HEK293 (cell line): Measurements from ENCODE around the gene HDGF.
A peak's percentile ranks its signal among the peaks of the same experiment; 100 is the strongest.

Experiments used
- CTCF ChIA-PET: fragments of 350-600 bp; formaldehyde crosslinking; extraction: SDS; loops from one replicate; lab custom pipeline; 2021; ENCODE audit warnings: antibody characterized with exemption; lab: Yijun Ruan, JAX
- POLR2A ChIA-PET: fragments of 300-600 bp; formaldehyde crosslinking; extraction: SDS; loops from one replicate; lab custom pipeline; 2020; ENCODE audit warnings: antibody characterized with exemption, inconsistent platforms; lab: Yijun Ruan, JAX
- H3K27ac ChIP-seq: fragments of 200-500 bp; sonication (Bioruptor generic); 2 replicates; pipeline ENCODE4 v1.5.1; 2014; ENCODE audit warnings: low read depth, low read length, control low read depth, inconsistent platforms; ENCODE audit errors: extremely low read depth
- H3K36me3 ChIP-seq, 2 experiments: fragments of 200-500 bp in 1 of 2; sonication (Bioruptor generic) in 1 of 2; 1 replicate in 1 of 2; 2 replicates in 1 of 2; pipeline ENCODE4 v1.5.1; 2014 to 2017; ENCODE audit warnings: inconsistent platforms in 2 of 2, low read length in 2 of 2; ENCODE audit not compliant: control insufficient read depth in 2 of 2, insufficient read depth in 1 of 2
- H3K4me1 ChIP-seq: fragments of 200-500 bp; sonication (Bioruptor generic); 2 replicates; pipeline ENCODE4 v1.5.1; 2014; ENCODE audit warnings: mild to moderate bottlenecking, low read length, inconsistent platforms; ENCODE audit not compliant: control insufficient read depth, insufficient read depth
- H3K4me3 ChIP-seq: 2 replicates; pipeline ENCODE4 v1.5.1; 2011; ENCODE audit warnings: low read depth, mild to moderate bottlenecking, control low read depth, low read length, moderate library complexity
- H3K9me3 ChIP-seq: fragments of 200-500 bp; sonication (Bioruptor generic); 2 replicates; pipeline ENCODE4 v1.5.1; 2014; ENCODE audit warnings: low read depth, low read length, inconsistent platforms; ENCODE audit not compliant: control insufficient read depth, insufficient read depth
- EGR2 ChIP-seq: fragments of 450-650 bp; formaldehyde crosslinking; IDR thresholded peaks from 2 replicates; pipeline ENCODE4 v1.5.1; 2016; ENCODE audit warnings: low read depth, missing biosample characterization, missing genetic modification characterization
- ELK4 ChIP-seq: IDR thresholded peaks from 2 replicates; pipeline ENCODE4 v1.6.1; 2011; ENCODE audit warnings: mild to moderate bottlenecking, low read depth, low read length, borderline replicate concordance
- IKZF3 ChIP-seq: fragments of 450-650 bp; IDR thresholded peaks from 2 replicates; pipeline ENCODE4 v1.5.0; 2018; ENCODE audit warnings: missing biosample characterization, mild to moderate bottlenecking, missing genetic modification characterization, moderate library complexity
- KLF17 ChIP-seq: fragments of 450-650 bp; formaldehyde crosslinking; IDR thresholded peaks from 2 replicates; pipeline ENCODE4 v1.5.1; 2016; ENCODE audit warnings: missing biosample characterization, missing genetic modification characterization
- KLF9 ChIP-seq: fragments of 450-650 bp; formaldehyde crosslinking; IDR thresholded peaks from 2 replicates; pipeline ENCODE4 v1.5.1; 2016; ENCODE audit warnings: missing biosample characterization, missing genetic modification characterization, low read depth
- PRDM4 ChIP-seq: fragments of 450-650 bp; formaldehyde crosslinking; IDR thresholded peaks from 2 replicates; pipeline ENCODE4 v1.5.1; 2017; ENCODE audit warnings: missing biosample characterization, missing genetic modification characterization
- SCRT2 ChIP-seq: fragments of 450-650 bp; formaldehyde crosslinking; IDR thresholded peaks from 2 replicates; pipeline ENCODE4 v1.5.1; 2016; ENCODE audit warnings: missing biosample characterization, missing genetic modification characterization
- ZFHX2 ChIP-seq: fragments of 450-650 bp; formaldehyde crosslinking; conservative IDR thresholded peaks from 2 replicates; pipeline ENCODE4 v1.5.1; 2016; ENCODE audit warnings: missing biosample characterization, missing genetic modification characterization
- ZIC2 ChIP-seq: fragments of 450-650 bp; formaldehyde crosslinking; IDR thresholded peaks from 2 replicates; pipeline ENCODE4 v1.5.1; 2016; ENCODE audit warnings: missing biosample characterization, missing genetic modification characterization
- ZNF26 ChIP-seq: fragments of 450-650 bp; formaldehyde crosslinking; IDR thresholded peaks from 2 replicates; pipeline ENCODE4 v1.5.1; 2016; ENCODE audit warnings: missing biosample characterization, missing genetic modification characterization
- ZNF280C ChIP-seq: fragments of 450-650 bp; formaldehyde crosslinking; IDR thresholded peaks from 2 replicates; pipeline ENCODE4 v1.5.1; 2016; ENCODE audit warnings: missing biosample characterization, missing genetic modification characterization
- ZNF433 ChIP-seq: fragments of 450-650 bp; formaldehyde crosslinking; IDR thresholded peaks from 2 replicates; pipeline ENCODE4 v1.5.1; 2016; ENCODE audit warnings: missing biosample characterization, missing genetic modification characterization, low read depth
- ZNF580 ChIP-seq: fragments of 450-650 bp; formaldehyde crosslinking; IDR thresholded peaks from 2 replicates; pipeline ENCODE4 v1.5.1; 2016; ENCODE audit warnings: missing biosample characterization, missing genetic modification characterization

The HDGF gene

GRCh38 chr1:156700736-156701531, 50.5 kb downstream of the HDGF start:
- Histone ChIP-seq H3K9me3 (no peaks in the 10 kb centered on the region), H3K27ac (no peak overlapping the region), H3K4me1 (peaks cover 9% of the 10 kb centered on the region; the same call in 1 of the 2 replicates), H3K36me3 (peaks cover 0 to 32% of the 10 kb centered on the region in 2 experiments; a peak in 1 of 3 replicates), H3K4me3 (no peak overlapping the region)
- POLR2A ChIA-PET = interaction anchor here (0.7 to 1.2 kb wide), 2 partner anchors 9 to 419 kb away, joined by 3 to 4 read pairs; no protein-coding TSS in a partner anchor
- peak; percentile 21; the same call in 1 of the 2 replicates for TF ChIP-seq ZIC2
- TF ChIP-seq ZNF26 = no peak
- CTCF ChIA-PET = interaction anchor here (0.8 to 20.2 kb wide), 5 partner anchors 12 to 191 kb away, joined by 3 to 579 read pairs (median 4); no protein-coding TSS in a partner anchor

- CTCF ChIA-PET = interaction anchor here (0.6 to 20.2 kb wide), 3 partner anchors 10 to 269 kb away, joined by 3 to 579 read pairs (median 3); partner anchors contain the start of gene NES
- Histone ChIP-seq H3K36me3 (peaks cover 0 to 32% of the 10 kb centered on the region in 2 experiments; a peak in 1 of 3 replicates), H3K27ac (no peak overlapping the region), H3K4me3 (no peak overlapping the region), H3K9me3 (no peaks in the 10 kb centered on the region), H3K4me1 (peaks cover 4% of the 10 kb centered on the region; the same call in 1 of the 2 replicates)
- TF ChIP-seq ZNF580 (tag by site-specific recombination) = no peak
- TF ChIP-seq KLF9 = no peak
- no peak for TF ChIP-seq KLF17 (tag by site-specific recombination)
- no peak for TF ChIP-seq ZNF280C (tag by site-specific recombination)
- TF ChIP-seq PRDM4 = no peak
- peak; percentile 86 for TF ChIP-seq EGR2
- no peak for TF ChIP-seq ELK4
- TF ChIP-seq ZFHX2 = peak; percentile 49
- TF ChIP-seq ZNF433 = no peak
- no peak for TF ChIP-seq IKZF3
- TF ChIP-seq SCRT2 (tag by site-specific recombination) = no peak
- POLR2A ChIA-PET = no interaction called here
These were observed 52.5 kb downstream of the HDGF start for GRCh38 chr1:156698995-156699394.
